Thymus (tissue), 11 donors: ENCODE data around the gene TMC2. TPM values are rescaled to one million over a fixed set of nuclear protein-coding genes. Genes with fewer than 3 reads are reported as not detected.

Source experiments
- DNase-seq, 9 donors: peaks; one replicate each; pipeline ENCODE4 v3.0.0-alpha.2; 2013; ENCODE audit warnings: low spot score in 9 of 9, low read depth in 6 of 9, missing footprints in 1 of 9
- H3K27ac ChIP-seq, 2 donors: one replicate each; pipeline ENCODE4 v1.5.1; 2013; ENCODE audit warnings: control low read depth in 1 of 2, low read depth in 1 of 2, low read length in 1 of 2, mild to moderate bottlenecking in 1 of 2, moderate library complexity in 1 of 2
- H3K27me3 ChIP-seq, 2 donors: one replicate each; pipeline ENCODE4 v1.5.1; 2013; ENCODE audit warnings: low read length in 1 of 2; ENCODE audit not compliant: control insufficient read depth in 2 of 2, insufficient read depth in 1 of 2
- H3K36me3 ChIP-seq, 2 donors: one replicate each; pipeline ENCODE4 v1.5.1; 2013; ENCODE audit warnings: low read length in 1 of 2, mild to moderate bottlenecking in 1 of 2, moderate library complexity in 1 of 2; ENCODE audit not compliant: control insufficient read depth in 2 of 2, insufficient read depth in 2 of 2
- H3K4me1 ChIP-seq, 2 donors: one replicate each; pipeline ENCODE4 v1.5.1; 2013; ENCODE audit warnings: low read length in 2 of 2; ENCODE audit not compliant: control insufficient read depth in 2 of 2, insufficient read depth in 2 of 2
- H3K4me3 ChIP-seq, 2 donors: one replicate each; pipeline ENCODE4 v1.5.1; 2013; ENCODE audit warnings: low read length in 2 of 2, control low read depth in 1 of 2, mild to moderate bottlenecking in 1 of 2
- H3K9me3 ChIP-seq, 2 donors: one replicate each; pipeline ENCODE4 v1.5.1; 2013; ENCODE audit warnings: low read length in 1 of 2, mild to moderate bottlenecking in 1 of 2; ENCODE audit not compliant: control insufficient read depth in 2 of 2, insufficient read depth in 1 of 2
- WGBS: extraction: QIAGEN DNeasy Blood & Tissue Kit; methylation state at CpG from one replicate; pipeline ENCODE4 v1.1.7; 2013; 5-methylcytosine and 5-hydroxymethylcytosine counted together
- polyA plus RNA-seq: library from polyadenylated mRNA; stranded (reverse); fragments of 200-250 nt; gene quantifications from one replicate; pipeline ENCODE4 v1.2.3, GENCODE V29; 2013
- total RNA-seq: library from RNA; stranded (reverse); fragments of 120-200 nt; gene quantifications from one replicate; pipeline ENCODE4 v1.2.4, GENCODE V29; 2013
- donor health status: healthy.

TMC2 gene
- total and polyA plus RNA-seq, 2 donors, result 0.05 TPM; not detected in 1

- 77% methylated on average over 12 of the region's 12 CpGs for WGBS
- H3K27me3 ChIP-seq, result peaks cover 0 to 45% of the 10 kb centered on the region in 2 donors
Measured at GRCh38 chr20:2538356-2538755, 2.0 kb downstream of the TMC2 start.

GRCh38 chr20:2538931-2539720 lies 2.8 kb downstream of the TMC2 start:
- H3K9me3 ChIP-seq, result no peaks in the 10 kb centered on the region
- WGBS, result 76% methylated on average over 8 of the region's 8 CpGs
- DNase-seq, result no peak
- H3K4me3 ChIP-seq, result no peak overlapping the region
- H3K27ac ChIP-seq, result no peak overlapping the region
- H3K36me3 ChIP-seq, result no peaks in the 10 kb centered on the region
- H3K27me3 ChIP-seq, result peaks cover 0 to 41% of the 10 kb centered on the region in 2 donors
- H3K4me1 ChIP-seq, result no peaks in the 10 kb centered on the region

More at GRCh38 chr20:2538356-2538755, 2.0 kb downstream of the TMC2 start:
- no peak overlapping the region for H3K4me3 ChIP-seq
- no peaks in the 10 kb centered on the region for H3K4me1 ChIP-seq
- H3K36me3 ChIP-seq, result no peaks in the 10 kb centered on the region
- no peak for DNase-seq
- H3K27ac ChIP-seq, result no peak overlapping the region
- H3K9me3 ChIP-seq, result no peaks in the 10 kb centered on the region

- Histone ChIP-seq H3K4me3 (no peak overlapping the region), H3K9me3 (no peaks in the 10 kb centered on the region), H3K27me3 (peaks cover 0 to 20% of the 10 kb centered on the region in 2 donors), H3K4me1 (no peaks in the 10 kb centered on the region), H3K36me3 (no peaks in the 10 kb centered on the region), H3K27ac (no peak overlapping the region)
- DNase-seq, result no peak
- 88% methylated on average over 2 of the region's 2 CpGs for WGBS
Measured at GRCh38 chr20:2541940-2542339, 5.6 kb downstream of the TMC2 start.

- Histone ChIP-seq H3K27me3 (peaks cover 0 to 16% of the 10 kb centered on the region in 2 donors), H3K4me1 (no peaks in the 10 kb centered on the region), H3K4me3 (no peak overlapping the region), H3K36me3 (no peaks in the 10 kb centered on the region), H3K9me3 (no peaks in the 10 kb centered on the region), H3K27ac (no peak overlapping the region)
- no peak for DNase-seq
- 97% methylated on average over 4 of the region's 4 CpGs for WGBS
Measured at GRCh38 chr20:2542361-2542760, 6.0 kb downstream of the TMC2 start.

GRCh38 chr20:2544211-2544610 lies 7.8 kb downstream of the TMC2 start:
- no peaks in the 10 kb centered on the region for H3K36me3 ChIP-seq
- 94% methylated on average over 1 of the region's 1 CpG for WGBS
- H3K27ac ChIP-seq, result no peak overlapping the region
- no peaks in the 10 kb centered on the region for H3K9me3 ChIP-seq
- no peaks in the 10 kb centered on the region for H3K4me1 ChIP-seq
- H3K4me3 ChIP-seq, result no peak overlapping the region
- H3K27me3 ChIP-seq, result peaks cover 0 to 6% of the 10 kb centered on the region in 2 donors
- DNase-seq, result no peak

GRCh38 chr20:2545594-2545993 lies 9.2 kb downstream of the TMC2 start:
- peaks cover 0 to 8% of the 10 kb centered on the region in 2 donors for H3K27me3 ChIP-seq
- 81% methylated on average over 2 of the region's 2 CpGs for WGBS
- no peak overlapping the region for H3K4me3 ChIP-seq
- no peak for DNase-seq
- no peaks in the 10 kb centered on the region for H3K9me3 ChIP-seq
- no peak overlapping the region for H3K27ac ChIP-seq
- H3K4me1 ChIP-seq, result no peaks in the 10 kb centered on the region
- H3K36me3 ChIP-seq, result no peaks in the 10 kb centered on the region

DNA sequence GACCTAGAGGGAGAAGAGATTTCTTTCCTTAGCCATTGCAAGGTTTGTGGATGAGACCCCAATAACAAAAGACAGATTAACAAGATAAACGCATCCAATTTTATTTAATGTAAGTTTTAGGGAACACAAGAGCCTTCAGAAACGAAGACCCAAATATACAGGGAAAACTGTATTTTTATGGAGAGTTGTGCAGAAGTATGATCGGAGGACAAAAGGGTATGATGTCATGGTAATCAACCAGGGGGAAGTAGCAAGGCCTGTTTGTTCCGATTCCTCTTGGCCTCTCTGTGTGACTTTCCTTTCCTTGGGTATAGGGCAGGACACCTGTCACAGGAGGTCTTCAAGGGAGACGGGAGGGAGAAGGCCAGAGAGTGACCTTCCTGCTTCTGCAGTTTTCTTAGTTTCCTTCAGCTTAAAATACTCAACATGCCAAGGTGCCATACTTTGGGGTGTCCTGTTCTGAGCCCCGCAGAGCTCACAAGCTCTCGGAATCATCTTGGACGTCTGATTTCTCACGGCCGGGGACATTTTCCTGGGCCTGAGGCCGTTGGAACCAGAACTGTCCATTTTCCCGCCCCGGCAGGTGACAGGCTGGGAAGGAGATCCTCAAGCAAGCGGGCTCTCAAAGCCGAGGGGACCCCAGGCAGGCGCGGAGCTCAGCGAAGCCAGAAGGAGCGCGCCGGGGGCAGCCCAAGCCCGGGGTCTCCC lies 21.7 kb downstream of the TMC2 start:
- Histone ChIP-seq H3K27me3 (peaks cover 30 to 57% of the 10 kb centered on the region in 2 donors), H3K27ac (no peak overlapping the region), H3K36me3 (no peaks in the 10 kb centered on the region), H3K4me3 (no peak overlapping the region), H3K9me3 (no peaks in the 10 kb centered on the region), H3K4me1 (no peaks in the 10 kb centered on the region)
- WGBS, result 29% methylated on average over 22 of the region's 22 CpGs
- no peak for DNase-seq

DNA sequence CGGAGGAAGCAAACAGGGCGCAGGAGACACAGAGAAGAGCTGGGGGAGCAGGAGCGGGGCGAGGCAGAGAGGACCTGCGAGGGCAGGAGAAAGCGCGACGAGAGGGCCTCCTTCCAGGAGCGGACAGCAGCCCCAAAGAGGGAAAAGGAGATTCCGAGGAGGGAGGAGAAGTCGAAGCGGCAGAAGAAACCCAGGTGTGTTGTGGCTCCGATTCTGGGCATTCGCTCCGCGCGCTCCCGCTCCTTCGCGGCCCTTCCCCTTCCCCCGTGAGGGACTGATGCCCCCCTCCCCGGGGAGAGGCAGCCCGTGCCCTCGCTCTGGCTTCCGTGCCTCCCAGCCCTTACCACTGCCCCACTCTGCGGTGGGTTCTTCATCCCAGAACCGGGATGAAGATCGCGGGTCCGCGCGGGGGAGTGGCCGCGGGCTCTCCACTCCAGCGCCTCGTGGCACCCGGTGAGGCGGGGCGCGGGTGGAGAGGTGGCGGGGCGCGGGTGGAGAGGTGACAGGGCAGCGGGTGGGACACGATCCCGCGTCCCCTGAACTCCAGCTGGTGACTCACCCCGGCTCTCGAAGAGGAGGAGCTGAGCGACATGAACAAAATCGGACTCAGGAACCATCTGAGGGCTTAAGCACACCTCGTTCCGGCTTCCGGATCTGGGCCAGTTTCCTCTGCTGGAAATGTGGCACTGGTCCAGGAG lies 22.4 kb downstream of the TMC2 start:
- Histone ChIP-seq H3K4me3 (no peak overlapping the region), H3K9me3 (no peaks in the 10 kb centered on the region), H3K27ac (no peak overlapping the region), H3K4me1 (no peaks in the 10 kb centered on the region), H3K36me3 (no peaks in the 10 kb centered on the region), H3K27me3 (peaks cover 30 to 57% of the 10 kb centered on the region in 2 donors)
- no peak for DNase-seq
- WGBS, result 7% methylated on average over 54 of the region's 54 CpGs

DNA sequence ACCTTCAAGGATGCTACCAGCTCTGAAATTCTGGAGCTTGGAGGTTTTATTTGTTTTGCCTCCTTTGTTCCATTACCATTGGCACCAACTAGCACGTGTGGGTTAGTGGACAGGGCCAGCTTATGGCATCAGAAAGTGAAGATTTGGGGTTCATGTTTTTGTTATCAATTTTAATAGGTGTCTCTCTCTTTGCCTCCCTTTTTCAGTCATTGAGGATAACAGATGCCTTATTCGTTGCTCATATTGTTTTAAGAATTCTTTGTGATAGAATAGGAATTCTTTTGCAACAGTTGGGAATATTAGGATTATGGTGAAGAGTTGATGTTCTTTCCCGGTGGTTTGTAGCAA lies 22.9 kb downstream of the TMC2 start:
- Histone ChIP-seq H3K27me3 (peaks cover 30 to 57% of the 10 kb centered on the region in 2 donors), H3K4me1 (no peaks in the 10 kb centered on the region), H3K9me3 (no peaks in the 10 kb centered on the region), H3K27ac (no peak overlapping the region), H3K4me3 (no peak overlapping the region), H3K36me3 (no peaks in the 10 kb centered on the region)
- WGBS, result 65% methylated on average over 3 of the region's 3 CpGs
- DNase-seq, result no peak
